Mesendoderm (in vitro differentiated cells): Measurements from ENCODE around the gene MEF2A.

Experiments used
- DNase-seq: peaks from one replicate; pipeline ENCODE4 v3.0.0; 2013
- H2AK5ac ChIP-seq: 2 replicates; pipeline ENCODE4 v1.6.1; 2013; ENCODE audit warnings: low read length, inconsistent platforms
- H2BK120ac ChIP-seq: 2 replicates; pipeline ENCODE4 v1.6.1; 2013; ENCODE audit warnings: low read depth, mild to moderate bottlenecking, low read length, moderate library complexity, mixed read lengths
- H2BK15ac ChIP-seq: replicated peaks from 2 replicates; pipeline ENCODE4 v1.6.1; 2013; ENCODE audit warnings: low read depth, mild to moderate bottlenecking, moderate library complexity
- H2BK5ac ChIP-seq: 2 replicates; pipeline ENCODE4 v1.6.1; 2013; ENCODE audit warnings: low read length, inconsistent platforms
- H3K18ac ChIP-seq: 2 replicates; pipeline ENCODE4 v1.6.1; 2013; ENCODE audit warnings: mild to moderate bottlenecking, low read length, mixed read lengths
- H3K23ac ChIP-seq: one replicate; pipeline ENCODE4 v1.6.1; 2013; ENCODE audit warnings: low read length
- H3K27ac ChIP-seq: 2 replicates; pipeline ENCODE4 v1.5.1; 2013; ENCODE audit warnings: low read depth, mild to moderate bottlenecking, inconsistent platforms, low read length, moderate library complexity
- H3K27me3 ChIP-seq: 2 replicates; pipeline ENCODE4 v1.6.1; 2013; ENCODE audit warnings: low read length, control low read depth, mild to moderate bottlenecking, inconsistent platforms; ENCODE audit not compliant: insufficient read depth, poor library complexity
- H3K36me3 ChIP-seq: 2 replicates; pipeline ENCODE4 v1.6.1; 2013; ENCODE audit warnings: low read length, inconsistent platforms; ENCODE audit not compliant: control insufficient read depth, insufficient read depth
- H3K4ac ChIP-seq: one replicate; pipeline ENCODE4 v1.6.1; 2013; ENCODE audit warnings: low read depth, mild to moderate bottlenecking, low read length, moderate library complexity
- H3K4me1 ChIP-seq: 2 replicates; pipeline ENCODE4 v1.6.1; 2013; ENCODE audit warnings: low read depth, low read length, inconsistent platforms; ENCODE audit not compliant: control insufficient read depth
- H3K4me2 ChIP-seq: 2 replicates; pipeline ENCODE4 v1.6.1; 2013; ENCODE audit warnings: low read length
- H3K4me3 ChIP-seq: 2 replicates; pipeline ENCODE4 v1.5.1; 2013; ENCODE audit warnings: mild to moderate bottlenecking, low read length
- H3K56ac ChIP-seq: one replicate; pipeline ENCODE4 v1.6.1; 2013; ENCODE audit warnings: low read length
- H3K79me1 ChIP-seq: 2 replicates; pipeline ENCODE4 v1.6.1; 2013; ENCODE audit warnings: low read length, inconsistent platforms
- H3K79me2 ChIP-seq: 2 replicates; pipeline ENCODE4 v1.6.1; 2013; ENCODE audit warnings: mild to moderate bottlenecking, low read length; ENCODE audit not compliant: control insufficient read depth, insufficient read depth
- H3K9ac ChIP-seq: 2 replicates; pipeline ENCODE4 v1.6.1; 2013; ENCODE audit warnings: low read length, inconsistent platforms
- H4K5ac ChIP-seq: one replicate; pipeline ENCODE4 v1.6.1; 2013; ENCODE audit warnings: low read length
- H4K8ac ChIP-seq: one replicate; pipeline ENCODE4 v1.6.1; 2013; ENCODE audit warnings: low read depth, mild to moderate bottlenecking, control low read depth, low read length, moderate library complexity
- WGBS: extraction: QIAGEN DNeasy Blood & Tissue Kit; methylation state at CpG from one replicate; pipeline ENCODE4 v1.1.7; 2013; ENCODE audit warnings: low lambda C conversion rate, missing lambda C conversion rate; ENCODE audit not compliant: insufficient coverage; ENCODE audit errors: extremely low coverage; 5-methylcytosine and 5-hydroxymethylcytosine counted together

Gene MEF2A

GRCh38 chr15:99702895-99703602 lies 137.3 kb downstream of the MEF2A start:
- H2BK120ac ChIP-seq, result no peak overlapping the region
- H3K79me2 ChIP-seq, result no peaks in the 10 kb centered on the region
- no peak overlapping the region for H3K23ac ChIP-seq
- no CpG with 5 or more reads among the region's 4 CpGs for WGBS
- H3K36me3 ChIP-seq, result no peaks in the 10 kb centered on the region
- H2AK5ac ChIP-seq, result no peak overlapping the region
- no peaks in the 10 kb centered on the region for H3K27me3 ChIP-seq
- H3K9ac ChIP-seq, result no peak overlapping the region
- no peak overlapping the region for H4K5ac ChIP-seq
- no peak overlapping the region for H2BK5ac ChIP-seq
- no peak overlapping the region for H3K4me2 ChIP-seq
- peak; percentile 32 for DNase-seq
- no peak overlapping the region for H3K27ac ChIP-seq
- H3K79me1 ChIP-seq, result no peaks in the 10 kb centered on the region
- H3K4ac ChIP-seq, result peak overlapping the region; percentile 16
- H2BK15ac ChIP-seq, result no peak overlapping the region
- no peak overlapping the region for H3K56ac ChIP-seq
- H3K4me3 ChIP-seq, result no peak overlapping the region
- H4K8ac ChIP-seq, result no peak overlapping the region
- no peaks in the 10 kb centered on the region for H3K4me1 ChIP-seq
- H3K18ac ChIP-seq, result no peak overlapping the region

DNA sequence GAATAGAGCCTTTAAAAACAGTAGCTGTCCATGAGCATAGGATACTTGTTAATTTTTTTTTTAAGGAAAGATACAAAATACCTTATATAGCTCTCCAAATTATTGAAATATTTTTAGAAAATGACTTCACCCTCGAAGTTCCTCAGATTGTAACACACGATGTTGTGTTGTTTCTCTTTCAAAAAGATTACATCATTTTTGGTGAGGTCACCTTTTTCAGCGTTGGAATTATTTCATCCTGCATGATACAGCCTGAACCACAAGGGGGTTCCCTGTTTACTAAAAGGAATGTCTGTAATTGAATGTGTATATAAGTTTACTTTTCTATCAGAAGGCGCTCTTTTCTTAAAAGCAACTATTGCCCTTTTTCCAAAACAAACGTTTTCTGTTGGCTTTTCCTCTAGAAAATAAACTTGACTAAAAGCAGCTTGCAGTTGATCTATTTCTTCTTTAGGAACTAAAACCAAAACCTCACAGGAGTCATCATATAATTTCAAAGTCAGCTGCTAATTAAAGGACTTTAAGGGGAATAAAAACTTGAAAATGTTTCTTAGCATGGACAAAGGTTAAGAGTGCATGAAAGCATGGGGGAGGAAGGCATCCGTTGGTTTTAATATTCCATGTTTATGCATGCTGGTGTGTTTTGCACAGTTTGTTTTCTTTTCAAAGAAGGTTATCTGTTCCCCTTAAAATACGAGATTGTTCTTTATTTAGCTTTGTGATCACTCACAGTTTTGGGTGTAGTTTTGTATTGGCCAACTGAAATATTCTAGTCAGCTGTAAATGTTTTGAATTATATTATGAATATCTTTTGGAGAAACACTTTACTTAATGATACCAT lies 138.0 kb downstream of the MEF2A start:
- WGBS, result no CpG with 5 or more reads among the region's 7 CpGs
- no peak overlapping the region for H2BK120ac ChIP-seq
- no peak overlapping the region for H3K4ac ChIP-seq
- no peak overlapping the region for H2AK5ac ChIP-seq
- H3K4me1 ChIP-seq, result no peaks in the 10 kb centered on the region
- H2BK15ac ChIP-seq, result no peak overlapping the region
- peak; percentile 89 for DNase-seq
- H3K27ac ChIP-seq, result no peak overlapping the region
- H3K79me2 ChIP-seq, result no peaks in the 10 kb centered on the region
- H3K9ac ChIP-seq, result no peak overlapping the region
- no peak overlapping the region for H3K56ac ChIP-seq
- H4K5ac ChIP-seq, result no peak overlapping the region
- H3K18ac ChIP-seq, result no peak overlapping the region
- no peaks in the 10 kb centered on the region for H3K27me3 ChIP-seq
- H4K8ac ChIP-seq, result no peak overlapping the region
- H3K4me3 ChIP-seq, result no peak overlapping the region
- no peak overlapping the region for H3K23ac ChIP-seq
- H3K36me3 ChIP-seq, result no peaks in the 10 kb centered on the region
- H3K4me2 ChIP-seq, result no peak overlapping the region
- no peaks in the 10 kb centered on the region for H3K79me1 ChIP-seq
- no peak overlapping the region for H2BK5ac ChIP-seq

GRCh38 chr15:99704444-99704838 lies 138.7 kb downstream of the MEF2A start:
- H3K4ac ChIP-seq, result no peak overlapping the region
- H2BK120ac ChIP-seq, result no peak overlapping the region
- H3K27me3 ChIP-seq, result no peaks in the 10 kb centered on the region
- no CpG with 5 or more reads among the region's 3 CpGs for WGBS
- no peaks in the 10 kb centered on the region for H3K79me2 ChIP-seq
- no peak overlapping the region for H3K18ac ChIP-seq
- H2BK15ac ChIP-seq, result no peak overlapping the region
- H3K4me2 ChIP-seq, result no peak overlapping the region
- no peak overlapping the region for H3K56ac ChIP-seq
- no peaks in the 10 kb centered on the region for H3K36me3 ChIP-seq
- H3K9ac ChIP-seq, result no peak overlapping the region
- H3K79me1 ChIP-seq, result no peaks in the 10 kb centered on the region
- H3K23ac ChIP-seq, result no peak overlapping the region
- no peak overlapping the region for H2AK5ac ChIP-seq
- H4K5ac ChIP-seq, result no peak overlapping the region
- no peak overlapping the region for H3K27ac ChIP-seq
- no peak overlapping the region for H2BK5ac ChIP-seq
- peak; percentile 94 for DNase-seq
- H4K8ac ChIP-seq, result no peak overlapping the region
- peaks cover 4% of the 10 kb centered on the region for H3K4me1 ChIP-seq
- no peak overlapping the region for H3K4me3 ChIP-seq

DNA sequence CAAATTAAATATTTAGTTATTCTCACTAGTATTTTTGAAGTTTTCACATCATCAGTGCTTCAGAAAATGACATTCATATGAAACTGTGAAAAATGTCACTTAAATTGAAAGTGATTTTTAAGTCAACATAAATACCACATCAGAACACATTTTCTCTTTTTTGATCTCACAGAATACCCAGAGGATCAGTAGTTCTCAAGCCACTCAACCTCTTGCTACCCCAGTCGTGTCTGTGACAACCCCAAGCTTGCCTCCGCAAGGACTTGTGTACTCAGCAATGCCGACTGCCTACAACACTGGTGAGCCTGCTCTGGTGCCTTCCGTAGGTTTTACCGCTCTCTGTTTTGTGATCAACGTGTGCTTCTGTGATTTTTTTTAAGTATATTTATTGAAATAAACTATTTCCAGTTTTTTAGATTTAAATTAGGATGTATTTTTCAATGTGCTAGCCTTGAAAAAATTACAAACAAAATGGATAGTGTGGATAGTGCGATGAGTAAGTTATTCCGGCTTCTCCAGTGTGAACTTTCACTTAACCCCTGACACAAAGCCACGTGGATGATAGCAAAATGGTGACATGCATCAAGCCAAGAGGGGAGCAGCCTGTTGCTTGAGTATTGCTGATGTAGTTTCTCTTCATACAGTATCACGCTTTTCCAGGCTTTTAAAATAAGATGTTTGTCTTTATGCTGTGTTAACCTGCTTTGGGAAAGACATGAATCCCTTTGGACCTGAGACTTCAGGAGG lies 140.9 kb downstream of the MEF2A start:
- Histone ChIP-seq H3K27me3 (no peaks in the 10 kb centered on the region), H3K9ac (no peak overlapping the region), H3K23ac (no peak overlapping the region), H3K18ac (no peak overlapping the region), H3K4me3 (no peak overlapping the region), H4K8ac (no peak overlapping the region), H2BK15ac (no peak overlapping the region), H3K36me3 (no peaks in the 10 kb centered on the region), H3K56ac (no peak overlapping the region), H2BK120ac (no peak overlapping the region), H3K4ac (no peak overlapping the region), H3K79me2 (no peaks in the 10 kb centered on the region), H4K5ac (no peak overlapping the region), H3K79me1 (no peaks in the 10 kb centered on the region), H3K4me1 (peaks cover 7% of the 10 kb centered on the region), H3K27ac (no peak overlapping the region), H2AK5ac (no peak overlapping the region), H3K4me2 (no peak overlapping the region), H2BK5ac (no peak overlapping the region)
- WGBS, result no CpG with 5 or more reads among the region's 10 CpGs
- DNase-seq, result no peak

DNA sequence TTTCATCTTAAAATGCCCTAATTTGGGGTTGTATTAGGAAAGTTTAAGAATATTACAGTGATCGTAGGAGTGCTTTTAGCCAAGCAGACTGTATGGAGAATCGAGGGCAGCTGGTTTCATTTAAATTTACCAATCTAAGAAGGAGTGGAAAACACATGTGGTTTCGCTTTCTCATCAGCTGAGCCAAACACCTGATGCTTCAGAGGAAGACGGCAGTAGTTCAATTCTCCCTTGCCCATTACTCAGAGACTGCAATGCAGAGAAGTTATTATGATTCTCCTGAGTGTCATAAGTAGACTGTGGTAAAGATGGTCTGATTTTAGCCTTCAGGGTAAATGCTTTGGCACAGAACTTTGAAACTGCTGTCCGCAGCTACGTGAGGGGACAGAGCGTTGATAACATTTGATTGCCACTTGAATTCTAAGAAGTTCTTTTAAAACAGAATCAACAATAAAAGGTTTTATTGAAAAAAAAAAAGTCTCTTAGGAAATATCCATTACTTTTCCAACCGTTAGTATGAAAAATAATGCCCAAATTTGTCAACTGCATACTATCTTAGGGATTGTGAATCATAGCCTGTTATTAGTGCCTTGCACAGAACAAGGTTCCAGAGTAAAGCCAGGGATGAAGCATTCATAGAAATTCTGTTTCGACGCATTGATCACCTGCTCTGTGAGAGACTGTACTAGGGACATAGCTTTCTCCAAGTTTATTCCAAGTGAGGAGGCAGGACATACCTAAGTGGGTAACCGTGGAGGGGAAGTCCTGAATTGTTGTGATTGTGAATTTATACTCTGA lies 141.9 kb downstream of the MEF2A start:
- Histone ChIP-seq H3K36me3 (no peaks in the 10 kb centered on the region), H3K4me2 (no peak overlapping the region), H2BK120ac (no peak overlapping the region), H4K8ac (no peak overlapping the region), H2BK15ac (no peak overlapping the region), H4K5ac (no peak overlapping the region), H3K4me1 (peaks cover 7% of the 10 kb centered on the region), H3K4me3 (no peak overlapping the region), H3K23ac (no peak overlapping the region), H3K9ac (no peak overlapping the region), H3K18ac (no peak overlapping the region), H3K79me1 (no peaks in the 10 kb centered on the region), H2BK5ac (no peak overlapping the region), H3K27ac (no peak overlapping the region), H3K56ac (no peak overlapping the region), H2AK5ac (no peak overlapping the region), H3K79me2 (no peaks in the 10 kb centered on the region), H3K27me3 (no peaks in the 10 kb centered on the region), H3K4ac (no peak overlapping the region)
- DNase-seq, result no peak
- no CpG with 5 or more reads among the region's 11 CpGs for WGBS
